OCI-LY1 (cell line): ENCODE data around the gene SYNE1.

Experiments
- H2AFZ ChIP-seq: fragments of 200-600 bp; sonication (generic), shearing (Covaris generic); 2 replicates; pipeline ENCODE4 v1.6.0; 2014; ENCODE audit warnings: antibody characterized with exemption, mild to moderate bottlenecking, low read length
- H3F3A ChIP-seq: fragments of 200-600 bp; sonication (generic), shearing (Covaris generic); 2 replicates; pipeline ENCODE4 v1.6.0; 2014; ENCODE audit warnings: mild to moderate bottlenecking, antibody characterized with exemption, low read length, moderate library complexity; ENCODE audit not compliant: insufficient read depth
- H3K27ac ChIP-seq: fragments of 200-600 bp; sonication (generic); 2 replicates; pipeline ENCODE4 v1.5.1; 2014; ENCODE audit warnings: low read length, mixed run types, mild to moderate bottlenecking, low read depth; ENCODE audit not compliant: poor library complexity, severe bottlenecking
- H3K27me3 ChIP-seq: fragments of 200-600 bp; sonication (generic); 2 replicates; pipeline ENCODE4 v1.6.0; 2014; ENCODE audit warnings: antibody characterized with exemption, mild to moderate bottlenecking, low read length, moderate library complexity; ENCODE audit not compliant: insufficient read depth
- H3K36me3 ChIP-seq: fragments of 200-600 bp; sonication (generic); 2 replicates; pipeline ENCODE4 v1.6.1; 2014; ENCODE audit warnings: mild to moderate bottlenecking, antibody characterized with exemption, low read length, moderate library complexity, mixed read lengths; ENCODE audit not compliant: insufficient read depth
- H3K4me1 ChIP-seq: fragments of 200-600 bp; sonication (generic); 2 replicates; pipeline ENCODE4 v1.5.1; 2014; ENCODE audit warnings: mild to moderate bottlenecking, low read length, moderate library complexity; ENCODE audit not compliant: insufficient read depth, severe bottlenecking
- H3K4me2 ChIP-seq: fragments of 200-600 bp; sonication (generic), shearing (Covaris generic); 2 replicates; pipeline ENCODE4 v1.6.1; 2014; ENCODE audit warnings: low read length
- H3K4me3 ChIP-seq: fragments of 200-600 bp; sonication (generic); 2 replicates; pipeline ENCODE4 v1.5.1; 2014; ENCODE audit warnings: low read length, low read depth, mild to moderate bottlenecking, mixed read lengths; ENCODE audit not compliant: poor library complexity, severe bottlenecking
- H3K79me2 ChIP-seq: fragments of 200-600 bp; shearing (Covaris generic); 2 replicates; pipeline ENCODE4 v1.6.1; 2016; ENCODE audit warnings: mixed run types, low read length, mixed read lengths; ENCODE audit not compliant: insufficient read depth
- H3K9ac ChIP-seq: fragments of 200-600 bp; sonication (generic), shearing (Covaris generic); 2 replicates; pipeline ENCODE4 v1.6.1; 2014; ENCODE audit warnings: mild to moderate bottlenecking, low read length, mixed read lengths
- H3K9me2 ChIP-seq: fragments of 200-600 bp; sonication (generic), shearing (Covaris generic); 2 replicates; pipeline ENCODE4 v1.6.1; 2014; ENCODE audit warnings: low read depth, mild to moderate bottlenecking, low read length, mixed read lengths
- H3K9me3 ChIP-seq: fragments of 200-600 bp; shearing (Covaris generic); 2 replicates; pipeline ENCODE4 v1.6.1; 2014; ENCODE audit warnings: low read length, mixed read lengths
- H4K20me1 ChIP-seq: fragments of 200-600 bp; sonication (generic), shearing (Covaris generic); 2 replicates; pipeline ENCODE4 v1.6.0; 2016; ENCODE audit warnings: mild to moderate bottlenecking, low read length; ENCODE audit not compliant: insufficient read depth
- EZH2 ChIP-seq: fragments of 200-600 bp; sonication (generic), shearing (Covaris generic); IDR thresholded peaks from 2 replicates; pipeline ENCODE4 v1.8.0; 2017; ENCODE audit warnings: borderline replicate concordance, mixed run types, mild to moderate bottlenecking, antibody characterized with exemption, low read length, moderate library complexity, mixed read lengths
- TF ChIP-seq, protein P1 (sequence below): fragments of 200-600 bp; sonication (generic), shearing (Covaris generic); IDR thresholded peaks from 2 replicates; pipeline ENCODE4 v1.5.1; 2017; ENCODE audit warnings: mild to moderate bottlenecking, antibody characterized with exemption, low read length, moderate library complexity, mixed read lengths

SYNE1 gene

DNA sequence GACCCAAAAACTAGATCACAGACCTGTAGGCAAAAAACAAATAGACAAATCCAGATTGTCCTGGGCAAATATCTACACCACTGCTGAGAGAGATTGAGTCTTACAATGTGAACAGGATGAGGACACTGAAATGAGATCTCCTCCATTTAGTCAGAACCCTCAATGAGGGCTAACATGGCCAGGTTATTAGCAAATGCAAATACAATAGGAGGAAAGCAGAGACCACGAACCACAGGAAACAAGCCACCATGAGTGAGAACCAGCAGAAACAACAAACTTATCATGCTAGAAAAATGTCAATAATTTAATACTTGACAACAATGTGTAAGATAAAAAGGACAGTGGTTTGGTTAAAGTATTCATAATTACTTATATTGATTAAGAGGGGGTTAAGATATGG lies 162.8 kb downstream of the SYNE1 start:
- Histone ChIP-seq H3K9me3 (no peaks in the 10 kb centered on the region), H3K4me1 (no peaks in the 10 kb centered on the region), H3K36me3 (no peaks in the 10 kb centered on the region), H2AFZ (no peak overlapping the region), H3K79me2 (no peaks in the 10 kb centered on the region), H3K4me2 (no peak overlapping the region), H3K27ac (no peak overlapping the region), H3K27me3 (no peaks in the 10 kb centered on the region), H4K20me1 (no peaks in the 10 kb centered on the region), H3K4me3 (no peak overlapping the region), H3K9me2 (no peaks in the 10 kb centered on the region), H3F3A (no peaks in the 10 kb centered on the region), H3K9ac (no peak overlapping the region)
- TF ChIP-seq EZH2 = no peak
- TF ChIP-seq, protein P1, sequence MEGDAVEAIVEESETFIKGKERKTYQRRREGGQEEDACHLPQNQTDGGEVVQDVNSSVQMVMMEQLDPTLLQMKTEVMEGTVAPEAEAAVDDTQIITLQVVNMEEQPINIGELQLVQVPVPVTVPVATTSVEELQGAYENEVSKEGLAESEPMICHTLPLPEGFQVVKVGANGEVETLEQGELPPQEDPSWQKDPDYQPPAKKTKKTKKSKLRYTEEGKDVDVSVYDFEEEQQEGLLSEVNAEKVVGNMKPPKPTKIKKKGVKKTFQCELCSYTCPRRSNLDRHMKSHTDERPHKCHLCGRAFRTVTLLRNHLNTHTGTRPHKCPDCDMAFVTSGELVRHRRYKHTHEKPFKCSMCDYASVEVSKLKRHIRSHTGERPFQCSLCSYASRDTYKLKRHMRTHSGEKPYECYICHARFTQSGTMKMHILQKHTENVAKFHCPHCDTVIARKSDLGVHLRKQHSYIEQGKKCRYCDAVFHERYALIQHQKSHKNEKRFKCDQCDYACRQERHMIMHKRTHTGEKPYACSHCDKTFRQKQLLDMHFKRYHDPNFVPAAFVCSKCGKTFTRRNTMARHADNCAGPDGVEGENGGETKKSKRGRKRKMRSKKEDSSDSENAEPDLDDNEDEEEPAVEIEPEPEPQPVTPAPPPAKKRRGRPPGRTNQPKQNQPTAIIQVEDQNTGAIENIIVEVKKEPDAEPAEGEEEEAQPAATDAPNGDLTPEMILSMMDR = no peak

DNA sequence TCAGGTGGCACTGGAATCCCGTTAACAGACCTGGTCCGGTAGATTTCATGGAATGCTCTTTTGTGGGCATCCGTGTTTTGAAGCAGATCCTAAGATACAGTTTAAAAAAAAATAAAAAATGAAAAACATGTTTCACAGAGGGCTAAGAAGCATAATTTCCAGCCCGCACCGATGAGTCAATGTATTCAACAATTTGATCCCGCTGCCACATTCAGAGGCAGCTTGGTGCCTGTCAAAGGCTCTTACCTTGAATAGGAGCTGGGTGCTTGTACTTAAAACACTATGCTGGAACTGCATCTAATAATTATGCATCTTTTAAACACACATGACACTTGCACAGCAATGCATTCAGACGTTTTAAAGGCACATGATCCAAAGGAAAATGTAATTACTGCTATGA lies 164.8 kb downstream of the SYNE1 start:
- Histone ChIP-seq H3K9me3 (no peaks in the 10 kb centered on the region), H3K79me2 (no peaks in the 10 kb centered on the region), H3K9me2 (no peaks in the 10 kb centered on the region), H4K20me1 (no peaks in the 10 kb centered on the region), H3K36me3 (no peaks in the 10 kb centered on the region), H3K4me2 (no peak overlapping the region), H3K4me1 (no peaks in the 10 kb centered on the region), H3K27me3 (no peaks in the 10 kb centered on the region), H3K27ac (no peak overlapping the region), H3K4me3 (no peak overlapping the region), H2AFZ (no peak overlapping the region), H3K9ac (no peak overlapping the region), H3F3A (no peaks in the 10 kb centered on the region)
- TF ChIP-seq EZH2 = no peak
- TF ChIP-seq, protein P1 = no peak

DNA sequence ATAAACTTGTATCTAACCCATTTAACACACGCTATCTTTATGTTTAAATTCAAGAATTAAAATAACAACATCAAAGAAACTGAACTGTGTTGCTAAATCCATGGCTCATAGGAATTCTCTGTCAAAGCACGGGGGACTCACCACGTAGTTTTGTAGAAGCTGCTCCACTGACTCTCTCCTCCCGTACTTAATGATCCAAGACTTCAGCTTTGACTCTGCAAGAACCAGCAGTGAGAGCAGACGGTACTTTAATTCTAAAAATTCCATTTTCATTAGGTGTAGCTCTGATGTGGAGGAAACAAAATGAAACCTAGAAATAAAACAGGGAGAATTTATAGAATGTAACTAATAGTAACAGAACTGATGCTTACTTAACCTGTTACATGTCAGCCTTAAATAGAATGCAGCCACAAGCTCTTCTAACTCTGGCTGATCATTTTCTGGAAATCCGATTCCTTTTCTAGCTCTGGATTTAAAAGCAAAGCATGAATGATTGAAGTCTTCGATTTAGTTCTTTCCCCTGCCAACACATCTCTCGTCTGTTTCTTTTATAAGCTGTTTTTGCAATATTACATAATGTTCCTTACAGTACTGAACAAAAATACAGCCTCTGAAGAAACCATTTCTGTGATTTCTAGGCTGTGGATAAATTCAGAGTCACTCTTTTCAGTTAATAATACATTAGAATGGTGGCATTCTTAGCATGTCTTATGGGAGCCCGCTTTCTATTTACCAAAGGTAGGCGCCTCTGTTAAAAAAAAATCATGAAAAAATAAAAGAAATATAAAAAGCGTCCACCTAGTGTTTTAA lies 165.5 kb downstream of the SYNE1 start:
- no peak overlapping the region for H2AFZ ChIP-seq
- TF ChIP-seq, protein P1 = no peak
- no peak for TF ChIP-seq EZH2
- no peaks in the 10 kb centered on the region for H3K36me3 ChIP-seq
- H3K27ac ChIP-seq = no peak overlapping the region
- H3K9me2 ChIP-seq = no peaks in the 10 kb centered on the region
- no peaks in the 10 kb centered on the region for H4K20me1 ChIP-seq
- H3K79me2 ChIP-seq = no peaks in the 10 kb centered on the region
- no peak overlapping the region for H3K4me2 ChIP-seq
- H3F3A ChIP-seq = no peaks in the 10 kb centered on the region
- no peaks in the 10 kb centered on the region for H3K9me3 ChIP-seq
- H3K9ac ChIP-seq = no peak overlapping the region
- no peak overlapping the region for H3K4me3 ChIP-seq
- H3K4me1 ChIP-seq = no peaks in the 10 kb centered on the region
- H3K27me3 ChIP-seq = no peaks in the 10 kb centered on the region
